CD4-positive, alpha-beta T cell treated with Interleukin-4 for 4 hours (primary cell): Measurements from ENCODE around the gene AATF.
A peak's percentile ranks its signal among the peaks of the same experiment; 100 is the strongest.

Experiments
- DNase-seq: peaks from one replicate; pipeline ENCODE4 v3.0.0-alpha.2; 2020

The AATF gene

GRCh38 chr17:37086948-37087347 lies 138.2 kb downstream of the AATF start:
- DNase-seq: no peak

- DNase-seq: no peak
Measured at GRCh38 chr17:37087683-37088082, 138.9 kb downstream of the AATF start.

GRCh38 chr17:37088459-37088858 lies 139.7 kb downstream of the AATF start:
- DNase-seq: peak; percentile 33

GRCh38 chr17:37088913-37089312 lies 140.2 kb downstream of the AATF start:
- DNase-seq: no peak

- peak; percentile 79 for DNase-seq
Measured at GRCh38 chr17:37089956-37090355, 141.2 kb downstream of the AATF start.

GRCh38 chr17:37090941-37091340 lies 142.2 kb downstream of the AATF start:
- DNase-seq: no peak

- no peak for DNase-seq
Measured at GRCh38 chr17:37092071-37092470, 143.3 kb downstream of the AATF start.

GRCh38 chr17:37092701-37093100 lies 143.9 kb downstream of the AATF start:
- no peak for DNase-seq

GRCh38 chr17:37094391-37094790 lies 145.6 kb downstream of the AATF start:
- DNase-seq: no peak

- DNase-seq: no peak
Measured at GRCh38 chr17:37096071-37096470, 147.3 kb downstream of the AATF start.

- no peak for DNase-seq
Measured at GRCh38 chr17:37097154-37097553, 148.4 kb downstream of the AATF start.

- no peak for DNase-seq
Measured at GRCh38 chr17:37098152-37098551, 149.4 kb downstream of the AATF start.

- no peak for DNase-seq
Measured at GRCh38 chr17:37098910-37099664, 150.3 kb downstream of the AATF start.

GRCh38 chr17:37100231-37100630 lies 151.5 kb downstream of the AATF start:
- no peak for DNase-seq

GRCh38 chr17:37101306-37101705 lies 152.6 kb downstream of the AATF start:
- no peak for DNase-seq

GRCh38 chr17:37103231-37103630 lies 154.5 kb downstream of the AATF start:
- no peak for DNase-seq

- DNase-seq: no peak
Measured at GRCh38 chr17:37106049-37106448, 157.3 kb downstream of the AATF start.
